HL-60 (cell line): Measurements from ENCODE around the gene KRTAP10-2.

Experiments used
- DNase-seq, 2 experiments: peaks; one replicate each; pipeline ENCODE4 v3.0.0-alpha.2; 2010 to 2020; ENCODE audit warnings: low read depth in 1 of 2, low spot score in 1 of 2
- H3K27ac ChIP-seq: fragments of 250-450 bp; sonication (Bioruptor Pico); replicated peaks from 2 replicates; pipeline ENCODE4 v1.5.1; 2020; ENCODE audit warnings: mild to moderate bottlenecking, moderate library complexity
- H3K27me3 ChIP-seq: fragments of 250-450 bp; sonication (Bioruptor Pico); 2 replicates; pipeline ENCODE4 v1.5.1; 2021; ENCODE audit warnings: mild to moderate bottlenecking, moderate library complexity; ENCODE audit not compliant: insufficient read depth, poor library complexity, severe bottlenecking
- H3K4me3 ChIP-seq: replicated peaks from 2 replicates; pipeline ENCODE4 v1.5.1; 2011; ENCODE audit warnings: mild to moderate bottlenecking, control low read depth, low read length; ENCODE audit not compliant: insufficient read depth
- CTCF ChIP-seq: IDR thresholded peaks from one replicate; pipeline ENCODE4 v1.5.1; 2011; ENCODE audit warnings: low read length, control low read depth, inconsistent platforms; ENCODE audit not compliant: insufficient read depth
- GABPA ChIP-seq: IDR thresholded peaks from 2 replicates; pipeline ENCODE4 v1.6.1; 2012; ENCODE audit warnings: low read depth
- POLR2AphosphoS5 ChIP-seq: IDR thresholded peaks from 2 replicates; pipeline ENCODE4 v1.6.1; 2012; ENCODE audit warnings: low read depth
- REST ChIP-seq: IDR thresholded peaks from 2 replicates; pipeline ENCODE4 v1.6.1; 2012; ENCODE audit warnings: low read depth; ENCODE audit not compliant: insufficient replicate concordance
- SPI1 ChIP-seq: IDR thresholded peaks from 2 replicates; pipeline ENCODE4 v1.6.1; 2012; ENCODE audit warnings: low read depth, mild to moderate bottlenecking, borderline replicate concordance

The KRTAP10-2 gene

GRCh38 chr21:44568667-44569556, 17.6 kb upstream of the KRTAP10-2 start:
- Histone ChIP-seq H3K27me3 (no peaks in the 10 kb centered on the region), H3K4me3 (no peak overlapping the region), H3K27ac (no peak overlapping the region)
- TF ChIP-seq REST (no peak), POLR2AphosphoS5 (no peak), GABPA (no peak), SPI1 (no peak), CTCF (no peak)
- no peak for DNase-seq

- no peak for TF ChIP-seq REST
- TF ChIP-seq POLR2AphosphoS5 = no peak
- TF ChIP-seq SPI1 = no peak
- no peak for TF ChIP-seq CTCF
- no peak for TF ChIP-seq GABPA
- no peaks in the 10 kb centered on the region for H3K27me3 ChIP-seq
- H3K4me3 ChIP-seq = no peak overlapping the region
- DNase-seq = no peak
- no peak overlapping the region for H3K27ac ChIP-seq
Measured at GRCh38 chr21:44568261-44568660, 17.0 kb upstream of the KRTAP10-2 start.

GRCh38 chr21:44567481-44568171, 16.3 kb upstream of the KRTAP10-2 start:
- Histone ChIP-seq H3K4me3 (no peak overlapping the region), H3K27me3 (no peaks in the 10 kb centered on the region), H3K27ac (no peak overlapping the region)
- TF ChIP-seq POLR2AphosphoS5 = no peak
- TF ChIP-seq REST = no peak
- TF ChIP-seq CTCF = no peak
- TF ChIP-seq GABPA = no peak
- no peak for TF ChIP-seq SPI1
- no peak for DNase-seq
